SK-N-SH (cell line): ENCODE results near the gene TRAT1. TPM values are rescaled to one million over a fixed set of nuclear protein-coding genes. Genes with fewer than 3 reads are reported as not detected.

Experiments
- CTCF ChIA-PET: fragments of 300-600, 350-600 bp; formaldehyde crosslinking; extraction: SDS; loops from one replicate; lab custom pipeline; 2021; lab: Yijun Ruan, JAX
- POLR2A ChIA-PET: fragments of 350-600 bp; sonication (Branson Sonifier 250); formaldehyde crosslinking; extraction: SDS; loops from one replicate; lab custom pipeline; 2020; ENCODE audit warnings: antibody characterized with exemption, inconsistent platforms; lab: Yijun Ruan, JAX
- DNase-seq: peaks from one replicate; pipeline ENCODE4 v3.0.0; 2012
- H2AFZ ChIP-seq: fragments of 200-600 bp; sonication (generic); 2 replicates; pipeline ENCODE4 v1.8.1; 2016; ENCODE audit warnings: antibody characterized with exemption, mild to moderate bottlenecking, low read depth
- H3F3A ChIP-seq: fragments of 200-600 bp; sonication (generic); replicated peaks from 2 replicates; pipeline ENCODE3; 2016; ENCODE audit warnings: antibody characterized with exemption, mild to moderate bottlenecking; ENCODE audit not compliant: insufficient read depth
- H3K27ac ChIP-seq, 2 experiments: fragments of 200-500 bp in 1 of 2; fragments of 200-600 bp in 1 of 2; sonication (Bioruptor generic) in 1 of 2; sonication (generic), shearing (Covaris generic) in 1 of 2; 2 replicates each; pipeline versions ENCODE4 v1.5.1 to v1.6.1; 2014 to 2016; ENCODE audit warnings: low read depth in 2 of 2, inconsistent platforms in 1 of 2, low read length in 1 of 2, mild to moderate bottlenecking in 1 of 2, mixed read lengths in 1 of 2
- H3K27me3 ChIP-seq: fragments of 200-600 bp; sonication (generic), shearing (Covaris generic); 2 replicates; pipeline ENCODE4 v1.6.1; 2016; ENCODE audit warnings: mixed run types; ENCODE audit not compliant: insufficient read depth
- H3K36me3 ChIP-seq, 2 experiments: fragments of 200-500 bp in 1 of 2; fragments of 200-600 bp in 1 of 2; sonication (Bioruptor generic) in 1 of 2; sonication (generic) in 1 of 2; replicated peaks in 1 of 2; 2 replicates each; pipeline versions ENCODE3 to v1.5.1; 2014 to 2016; ENCODE audit warnings: low read length in 1 of 2, mild to moderate bottlenecking in 1 of 2; ENCODE audit not compliant: insufficient read depth in 2 of 2, control insufficient read depth in 1 of 2
- H3K4me1 ChIP-seq, 2 experiments: fragments of 200-500 bp in 1 of 2; fragments of 200-600 bp in 1 of 2; sonication (Bioruptor generic) in 1 of 2; sonication (generic), shearing (Covaris generic) in 1 of 2; 2 replicates each; pipeline versions ENCODE4 v1.5.1 to v1.6.1; 2014 to 2016; ENCODE audit warnings: low read depth in 1 of 2, low read length in 1 of 2, mixed run types in 1 of 2; ENCODE audit not compliant: insufficient read depth in 2 of 2, control insufficient read depth in 1 of 2
- H3K4me2 ChIP-seq: fragments of 200-600 bp; sonication (generic), shearing (Covaris generic); 2 replicates; pipeline ENCODE4 v1.6.1; 2017; ENCODE audit warnings: mixed run types
- H3K4me3 ChIP-seq, 2 experiments: fragments of 200-500 bp in 1 of 2; fragments of 200-600 bp in 1 of 2; sonication (Bioruptor generic) in 1 of 2; sonication (generic), shearing (Covaris generic) in 1 of 2; 2 replicates each; pipeline versions ENCODE4 v1.5.1 to v1.8.1; 2014 to 2016; ENCODE audit warnings: low read depth in 2 of 2, inconsistent platforms in 1 of 2, low read length in 1 of 2, mild to moderate bottlenecking in 1 of 2, mixed read lengths in 1 of 2, moderate library complexity in 1 of 2
- H3K79me2 ChIP-seq: fragments of 200-600 bp; sonication (generic); 2 replicates; pipeline ENCODE4 v1.8.1; 2017; ENCODE audit warnings: mild to moderate bottlenecking; ENCODE audit not compliant: insufficient read depth
- H3K9ac ChIP-seq: fragments of 200-600 bp; sonication (generic); 2 replicates; pipeline ENCODE4 v1.6.1; 2017; ENCODE audit warnings: mixed run types
- H3K9me2 ChIP-seq: fragments of 200-600 bp; sonication (generic); 2 replicates; pipeline ENCODE4 v1.6.1; 2017; ENCODE audit warnings: mixed run types
- H3K9me3 ChIP-seq: fragments of 200-600 bp; sonication (generic); 2 replicates; pipeline ENCODE4 v1.6.1; 2017; ENCODE audit warnings: mixed run types, mild to moderate bottlenecking, moderate library complexity
- H4K20me1 ChIP-seq: fragments of 200-600 bp; sonication (generic); 2 replicates; pipeline ENCODE4 v1.6.1; 2017; ENCODE audit warnings: mild to moderate bottlenecking, mixed run types; ENCODE audit not compliant: insufficient read depth
- ELF1 ChIP-seq: IDR thresholded peaks from 2 replicates; pipeline ENCODE4 v1.4.0; 2012
- EP300 ChIP-seq, 2 experiments: IDR thresholded peaks; 2 replicates each; pipeline versions ENCODE4 v1.4.0 to v1.6.1; 2012; ENCODE audit warnings: borderline replicate concordance in 1 of 2, low read depth in 1 of 2, low read length in 1 of 2
- EZH2phosphoT487 ChIP-seq: fragments of 200-600 bp; sonication (generic); IDR thresholded peaks from 2 replicates; pipeline ENCODE4 v1.6.1; 2017; ENCODE audit warnings: low read depth, mixed run types, mild to moderate bottlenecking, antibody characterized with exemption, moderate library complexity, borderline replicate concordance
- FOSL2 ChIP-seq: IDR thresholded peaks from 2 replicates; pipeline ENCODE4 v1.4.0; 2012; ENCODE audit warnings: low read depth, mild to moderate bottlenecking, moderate library complexity, borderline replicate concordance
- GABPA ChIP-seq: IDR thresholded peaks from 2 replicates; pipeline ENCODE4 v1.4.0; 2012; ENCODE audit warnings: low read depth, mild to moderate bottlenecking
- GATA2 ChIP-seq: sonication (generic); formaldehyde crosslinking; IDR thresholded peaks from 2 replicates; pipeline ENCODE4 v1.5.0; 2020; ENCODE audit warnings: mild to moderate bottlenecking, missing genetic modification reagents
- IRF3 ChIP-seq: fragments of 150-350 bp; IDR thresholded peaks from 2 replicates; pipeline ENCODE4 v1.6.1; 2016; ENCODE audit warnings: mild to moderate bottlenecking, low read depth, low read length
- JUND ChIP-seq: IDR thresholded peaks from 2 replicates; pipeline ENCODE4 v1.4.0; 2012
- MAX ChIP-seq: IDR thresholded peaks from 2 replicates; pipeline ENCODE4 v1.4.0; 2012; ENCODE audit warnings: low read depth
- MEF2A ChIP-seq: IDR thresholded peaks from 2 replicates; pipeline ENCODE4 v1.4.0; 2012; ENCODE audit warnings: low read depth, borderline replicate concordance
- NFIC ChIP-seq: IDR thresholded peaks from 2 replicates; pipeline ENCODE4 v1.4.0; 2012; ENCODE audit warnings: borderline replicate concordance
- NRF1 ChIP-seq: IDR thresholded peaks from 2 replicates; pipeline ENCODE4 v1.6.1; 2012; ENCODE audit warnings: low read depth, mild to moderate bottlenecking, low read length
- PBX3 ChIP-seq: IDR thresholded peaks from 2 replicates; pipeline ENCODE4; 2012
- RCOR1 ChIP-seq: fragments of 150-350 bp; IDR thresholded peaks from 2 replicates; pipeline ENCODE4 v1.6.1; 2017; ENCODE audit warnings: antibody characterized with exemption, low read length
- REST ChIP-seq: IDR thresholded peaks from 2 replicates; pipeline ENCODE4 v1.6.1; 2012; ENCODE audit warnings: mild to moderate bottlenecking, low read depth, low read length, moderate library complexity
- RXRA ChIP-seq: IDR thresholded peaks from 2 replicates; pipeline ENCODE4 v1.4.0; 2012; ENCODE audit warnings: low read depth, mild to moderate bottlenecking, borderline replicate concordance
- SIN3A ChIP-seq: IDR thresholded peaks from 2 replicates; pipeline ENCODE4 v1.6.1; 2012; ENCODE audit warnings: low read depth, mild to moderate bottlenecking, low read length, moderate library complexity, borderline replicate concordance
- USF2 ChIP-seq: fragments of 150-350 bp; IDR thresholded peaks from 2 replicates; pipeline ENCODE4 v1.6.1; 2017; ENCODE audit warnings: antibody characterized with exemption, low read length, low read depth, borderline replicate concordance
- WGBS: methylation state at CpG from one replicate; pipeline ENCODE4 v1.1.6; 2017; ENCODE audit warnings: low lambda C conversion rate; 5-methylcytosine and 5-hydroxymethylcytosine counted together
- polyA plus RNA-seq, 3 experiments: library from polyadenylated mRNA; depleted of rRNA; stranded (reverse); fragments of >200 nt; gene quantifications; 2 replicates each; pipeline ENCODE4 v1.2.3, GENCODE V29; 2012

TRAT1 gene
- polyA plus RNA-seq, 1 of the 3 experiments (the other 2 are of a cell fraction) = not detected

- H3K4me2 ChIP-seq = no peak overlapping the region
- H4K20me1 ChIP-seq = no peaks in the 10 kb centered on the region
- no peaks in the 10 kb centered on the region for H3K9me3 ChIP-seq
- H3K9me2 ChIP-seq = no peaks in the 10 kb centered on the region
- no peak overlapping the region for H3K27ac ChIP-seq
- H3K27me3 ChIP-seq = no peaks in the 10 kb centered on the region; the same call in 1 of the 2 replicates
- ChIA-PET CTCF (no interaction called here), POLR2A (no interaction called here)
- no peaks in the 10 kb centered on the region for H3K79me2 ChIP-seq
- no peaks in the 10 kb centered on the region for H3K36me3 ChIP-seq
- 11% methylated on average over 1 of the region's 1 CpG for WGBS
- H3K4me1 ChIP-seq = no peaks in the 10 kb centered on the region; a peak in 1 of 4 replicates
- H2AFZ ChIP-seq = no peak overlapping the region
- no peak for TF ChIP-seq MAX
- TF ChIP-seq RCOR1 = no peak
- no peak for TF ChIP-seq ELF1
- no peak for TF ChIP-seq IRF3
- TF ChIP-seq PBX3 = no peak
- no peak for TF ChIP-seq JUND
- no peak for TF ChIP-seq GATA2 (CRISPR knock-in tag)
- TF ChIP-seq USF2 = no peak
- TF ChIP-seq MEF2A = no peak
- no peak for TF ChIP-seq SIN3A
- no peak for TF ChIP-seq REST
- TF ChIP-seq NRF1 = no peak
- no peak for TF ChIP-seq RXRA
- TF ChIP-seq GABPA = no peak
- TF ChIP-seq NFIC = no peak
- no peak for TF ChIP-seq EP300 (IDR thresholded peaks at IDR 0.05; ENCODE audit: borderline replicate concordance in 1 of 2, low read depth in 1 of 2, low read length in 1 of 2)
- no peak for TF ChIP-seq EZH2phosphoT487
- no peak for TF ChIP-seq FOSL2
- DNase-seq = no peak
- H3F3A ChIP-seq = no peaks in the 10 kb centered on the region
- no peak overlapping the region for H3K4me3 ChIP-seq
- no peak overlapping the region for H3K9ac ChIP-seq
Measured at GRCh38 chr3:108877901-108878300, 55.3 kb downstream of the TRAT1 start.
